ENCODE data around the gene SERPINA9. TPM values are rescaled to one million over a fixed set of nuclear protein-coding genes. Genes with fewer than 3 reads are reported as not detected.

SERPINA9 gene
- total RNA-seq, result not detected in 2 replicates

GRCh38 chr14:94476023-94476422 is at the start of gene SERPINA9:
Gene SERPINA9 (minus strand): TSS chr14:94476197. CDS start chr14:94469840, 6,357 bp downstream.

GRCh38 chr14:94509356-94509755 is 33.4 kb upstream of the SERPINA9 start, which contains the start of gene SERPINA12:
Gene SERPINA12 (minus strand): TSS chr14:94509469. CDS start chr14:94498397, 11,072 bp downstream.

Other genes starting within 250 kb of the SERPINA9 start
- gene SERPINA10, start 182.9 kb downstream of the SERPINA9 start, total RNA-seq, result not detected in 2 replicates
- not detected in 2 replicates for gene SERPINA6, start 152.9 kb downstream of the SERPINA9 start, total RNA-seq
- not detected in 2 replicates for gene SERPINA2, start 109.5 kb downstream of the SERPINA9 start, total RNA-seq
- 1.3 and 3.1 TPM in 2 replicates for gene SERPINA1, start 87.6 kb downstream of the SERPINA9 start, total RNA-seq
- not detected in 2 replicates for gene SERPINA11, start 23.4 kb downstream of the SERPINA9 start, total RNA-seq
- not detected in 2 replicates for gene SERPINA12, start 33.3 kb upstream of the SERPINA9 start, total RNA-seq
- not detected in 2 replicates for gene SERPINA4, start 85.2 kb upstream of the SERPINA9 start, total RNA-seq
- gene SERPINA5, start 105.2 kb upstream of the SERPINA9 start, total RNA-seq, result not detected in 2 replicates
- 1.5 and 3.5 TPM in 2 replicates for gene SERPINA3, start 136.2 kb upstream of the SERPINA9 start, total RNA-seq